ENCODE measurements around the gene CDH13. TPM values are rescaled to one million over a fixed set of nuclear protein-coding genes. Genes with fewer than 3 reads are reported as not detected.

The CDH13 gene
- total and polyA plus RNA-seq, 7 donors = 6.1 to 30.7 (median 22.8) TPM

DNA sequence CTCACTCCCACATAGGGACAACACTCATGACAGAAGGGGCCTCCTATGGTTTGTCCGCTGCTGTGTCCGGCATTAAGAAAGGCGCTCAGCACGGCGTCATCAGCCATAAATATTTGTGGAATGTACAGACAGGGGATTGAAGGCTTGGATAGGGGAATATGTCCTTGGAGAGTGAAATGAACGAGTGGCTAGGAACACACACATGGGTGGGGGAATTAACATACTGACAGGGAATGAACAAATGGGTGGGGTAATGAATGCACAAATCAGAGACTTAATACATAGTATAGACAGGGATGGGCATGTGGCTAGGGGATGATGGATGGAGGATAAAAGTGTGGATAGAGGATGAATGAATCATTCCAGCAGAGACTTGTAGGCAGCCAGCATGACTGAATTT is 1027.0 kb downstream of the CDH13 start:
- H3K9me3 ChIP-seq = no peaks in the 10 kb centered on the region
- TF ChIP-seq, protein P1, sequence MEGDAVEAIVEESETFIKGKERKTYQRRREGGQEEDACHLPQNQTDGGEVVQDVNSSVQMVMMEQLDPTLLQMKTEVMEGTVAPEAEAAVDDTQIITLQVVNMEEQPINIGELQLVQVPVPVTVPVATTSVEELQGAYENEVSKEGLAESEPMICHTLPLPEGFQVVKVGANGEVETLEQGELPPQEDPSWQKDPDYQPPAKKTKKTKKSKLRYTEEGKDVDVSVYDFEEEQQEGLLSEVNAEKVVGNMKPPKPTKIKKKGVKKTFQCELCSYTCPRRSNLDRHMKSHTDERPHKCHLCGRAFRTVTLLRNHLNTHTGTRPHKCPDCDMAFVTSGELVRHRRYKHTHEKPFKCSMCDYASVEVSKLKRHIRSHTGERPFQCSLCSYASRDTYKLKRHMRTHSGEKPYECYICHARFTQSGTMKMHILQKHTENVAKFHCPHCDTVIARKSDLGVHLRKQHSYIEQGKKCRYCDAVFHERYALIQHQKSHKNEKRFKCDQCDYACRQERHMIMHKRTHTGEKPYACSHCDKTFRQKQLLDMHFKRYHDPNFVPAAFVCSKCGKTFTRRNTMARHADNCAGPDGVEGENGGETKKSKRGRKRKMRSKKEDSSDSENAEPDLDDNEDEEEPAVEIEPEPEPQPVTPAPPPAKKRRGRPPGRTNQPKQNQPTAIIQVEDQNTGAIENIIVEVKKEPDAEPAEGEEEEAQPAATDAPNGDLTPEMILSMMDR (IDR thresholded peaks at IDR 0.05) = no peak
- 83 to 89% (median 88%) methylated on average over 6 of the region's 6 CpGs for WGBS, 3 donors
- ATAC-seq (no peak), DNase-seq (no peak)
- intact Hi-C loops (cut with DNase I) = no loop called here
- no peaks in the 10 kb centered on the region for H3K36me3 ChIP-seq (ENCODE audit: insufficient read depth in 1 of 2, low read depth in 1 of 2)
- no peaks in the 10 kb centered on the region for H3K27me3 ChIP-seq (ENCODE audit: insufficient read depth in 3 of 3, low read length in 2 of 3)
- H3K4me3 ChIP-seq = no peak overlapping the region
- H3K27ac ChIP-seq = no peak overlapping the region
- H3K4me1 ChIP-seq = no peaks in the 10 kb centered on the region

DNA sequence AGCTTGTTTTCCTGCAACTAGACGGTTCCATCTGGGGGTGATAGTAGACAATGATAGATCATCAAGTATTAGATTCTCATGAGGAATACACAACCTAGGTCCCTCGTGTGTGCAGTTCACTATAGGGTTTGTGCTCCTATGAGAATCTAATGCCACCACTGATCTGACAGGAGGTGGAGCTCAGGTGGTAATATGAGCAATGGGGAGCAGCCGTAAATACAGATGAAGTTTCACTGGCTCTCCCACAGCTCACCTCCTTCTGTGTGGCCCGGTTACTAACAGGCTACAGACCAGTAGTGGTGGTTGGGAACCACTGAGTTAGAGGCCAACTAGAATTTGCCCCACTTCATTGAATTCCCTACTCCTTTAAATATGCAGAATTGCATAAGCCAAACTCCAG is 1033.5 kb downstream of the CDH13 start:
- Histone ChIP-seq H3K27ac (no peak overlapping the region), H3K4me3 (no peak overlapping the region), H3K27me3 (ENCODE audit: insufficient read depth in 3 of 3, low read length in 2 of 3) (no peaks in the 10 kb centered on the region), H3K36me3 (ENCODE audit: insufficient read depth in 1 of 2, low read depth in 1 of 2) (no peaks in the 10 kb centered on the region), H3K4me1 (no peaks in the 10 kb centered on the region), H3K9me3 (no peaks in the 10 kb centered on the region)
- 73 to 78% (median 76%) methylated on average over 4 of the region's 4 CpGs for WGBS, 3 donors
- no peak for DNase-seq
- no peak for ATAC-seq
- intact Hi-C loops (cut with DNase I) = no loop called here
- TF ChIP-seq, protein P1 (IDR thresholded peaks at IDR 0.05) = no peak

DNA sequence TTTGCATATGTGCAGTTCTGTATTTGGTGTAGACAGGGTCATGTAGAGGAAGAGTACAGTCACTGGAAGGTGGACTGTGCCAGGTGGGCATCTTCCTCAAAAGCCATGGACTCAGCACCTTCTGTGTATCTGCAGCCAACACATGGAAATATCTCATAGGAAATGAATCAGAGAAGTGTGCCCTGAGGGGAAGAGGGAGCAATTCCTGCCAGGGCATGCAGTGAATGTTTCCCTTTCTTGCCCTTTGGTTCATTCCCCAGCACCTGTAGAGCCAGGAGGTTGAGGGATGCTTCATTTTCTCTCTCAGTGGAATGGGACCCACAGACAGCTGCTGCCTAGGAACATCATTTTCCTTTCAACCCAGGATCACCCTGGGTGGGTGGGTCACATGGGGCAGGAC is 1034.9 kb downstream of the CDH13 start:
- ATAC-seq = no peak
- TF ChIP-seq, protein P1 (IDR thresholded peaks at IDR 0.05) = no peak
- Histone ChIP-seq H3K4me3 (no peak overlapping the region), H3K36me3 (ENCODE audit: insufficient read depth in 1 of 2, low read depth in 1 of 2) (no peaks in the 10 kb centered on the region), H3K27me3 (ENCODE audit: insufficient read depth in 3 of 3, low read length in 2 of 3) (no peaks in the 10 kb centered on the region), H3K9me3 (no peaks in the 10 kb centered on the region), H3K4me1 (no peaks in the 10 kb centered on the region), H3K27ac (no peak overlapping the region)
- no peak for DNase-seq
- intact Hi-C loops (cut with DNase I) = no loop called here

DNA sequence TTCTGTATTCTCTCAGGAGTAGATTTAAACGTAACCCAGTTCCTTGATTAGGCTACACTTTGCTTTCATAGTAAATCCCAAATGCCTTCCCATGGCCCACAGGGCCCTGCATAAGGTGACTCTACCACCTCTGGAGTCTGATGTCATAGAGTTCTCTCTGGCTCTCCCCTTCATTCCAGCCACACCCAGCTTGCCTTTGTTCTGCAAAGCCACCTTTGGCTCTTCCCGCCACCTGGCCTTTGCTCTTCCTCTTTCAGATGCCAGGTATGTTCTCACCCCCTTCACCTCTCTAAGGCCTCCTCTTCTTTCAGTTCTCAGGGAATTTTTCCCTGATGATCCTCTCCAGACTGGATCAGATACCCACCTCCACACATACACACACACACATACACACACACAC is 1039.7 kb downstream of the CDH13 start:
- WGBS, 3 donors = 90 to 93% (median 91%) methylated on average over 2 of the region's 2 CpGs
- H3K9me3 ChIP-seq = no peaks in the 10 kb centered on the region
- ATAC-seq (no peak), DNase-seq (no peak)
- peaks cover under 1 to 17% of the 10 kb centered on the region in 2 donors for H3K36me3 ChIP-seq (ENCODE audit: insufficient read depth in 1 of 2, low read depth in 1 of 2)
- no peaks in the 10 kb centered on the region for H3K27me3 ChIP-seq (ENCODE audit: insufficient read depth in 3 of 3, low read length in 2 of 3)
- H3K4me3 ChIP-seq = no peak overlapping the region
- intact Hi-C loops (cut with DNase I) = no loop called here
- no peaks in the 10 kb centered on the region for H3K4me1 ChIP-seq
- no peak overlapping the region for H3K27ac ChIP-seq
- TF ChIP-seq, protein P1 (IDR thresholded peaks at IDR 0.05) = no peak

DNA sequence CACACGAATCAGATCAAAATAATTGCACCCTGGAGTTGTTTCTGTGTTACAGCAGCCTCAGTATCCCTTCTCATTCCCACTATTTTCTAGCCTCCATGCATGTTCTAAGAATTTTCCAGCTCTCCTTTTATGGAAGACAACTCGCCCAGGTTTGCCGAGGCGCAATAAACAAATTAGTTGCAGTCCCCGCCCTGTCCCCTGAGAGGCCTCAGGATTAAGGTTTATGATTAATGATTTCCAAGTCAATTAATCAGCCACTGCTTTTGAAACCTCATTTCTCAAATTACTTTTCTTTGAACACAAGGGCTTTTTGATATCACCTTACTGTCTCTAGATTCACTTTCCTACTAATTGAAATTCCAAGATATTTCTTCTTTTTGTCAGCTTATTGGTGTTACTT is 1042.7 kb downstream of the CDH13 start:
- DNase-seq (no peak), ATAC-seq (no peak)
- Histone ChIP-seq H3K4me3 (no peak overlapping the region), H3K27me3 (ENCODE audit: insufficient read depth in 3 of 3, low read length in 2 of 3) (no peaks in the 10 kb centered on the region), H3K4me1 (no peaks in the 10 kb centered on the region), H3K27ac (no peak overlapping the region), H3K36me3 (ENCODE audit: insufficient read depth in 1 of 2, low read depth in 1 of 2) (peaks cover 7 to 29% of the 10 kb centered on the region in 2 donors), H3K9me3 (no peaks in the 10 kb centered on the region)
- TF ChIP-seq, protein P1 (IDR thresholded peaks at IDR 0.05) = no peak
- intact Hi-C loops (cut with DNase I) = no loop called here
- 83 to 90% (median 89%) methylated on average over 5 of the region's 5 CpGs for WGBS, 3 donors

Measured in psoas muscle (tissue), 8 donors.